Tibial artery (tissue), 4 donors: ENCODE measurements around the gene SHISAL1.

Source experiments
- DNase-seq, 2 donors: peaks; one replicate each; pipeline ENCODE4 v3.0.0-alpha.2; 2019
- H3K27ac ChIP-seq, 2 donors: fragments of 200-600 bp; sonication (generic) in 1 of 2; 1 replicate in 1 of 2; 2 replicates in 1 of 2; pipeline ENCODE4 v1.5.1; 2018 to 2019; ENCODE audit warnings: mild to moderate bottlenecking in 1 of 2
- H3K27me3 ChIP-seq, 2 donors: fragments of 200-600 bp; sonication (generic) in 1 of 2; one replicate each; pipeline versions ENCODE4 v1.5.1 to v1.6.0; 2016 to 2019
- H3K36me3 ChIP-seq, 3 donors: fragments of 200-600 bp; sonication (generic) in 2 of 3; one replicate each; pipeline ENCODE4 v1.5.1; 2016 to 2019; ENCODE audit warnings: mild to moderate bottlenecking in 2 of 3
- H3K4me1 ChIP-seq, 4 donors: fragments of 200-600 bp; sonication (generic) in 2 of 4; 1 replicate in 3 of 4; 2 replicates in 1 of 4; pipeline ENCODE4 v1.5.1; 2016 to 2019
- H3K4me3 ChIP-seq, 2 donors: fragments of 200-600 bp; sonication (generic) in 1 of 2; 1 replicate in 1 of 2; 2 replicates in 1 of 2; pipeline ENCODE4 v1.5.1; 2018 to 2019; ENCODE audit warnings: mild to moderate bottlenecking in 2 of 2
- H3K9me3 ChIP-seq, 3 donors: fragments of 200-600 bp; sonication (generic) in 1 of 3; one replicate each; pipeline ENCODE4 v1.5.1; 2016 to 2019
- CTCF ChIP-seq, 2 experiments: fragments of 200-600 bp in 1 of 2; fragments of 450-650 bp in 1 of 2; IDR thresholded peaks; one replicate each; pipeline ENCODE4 v1.5.1; 2017 to 2019; ENCODE audit warnings: antibody characterized with exemption in 2 of 2, mild to moderate bottlenecking in 1 of 2, moderate library complexity in 1 of 2
- intact Hi-C: fragments of 100-400 bp; cut with DNase I; formaldehyde crosslinking; loops from one replicate; pipeline ENCODE4 v1.15.0; 2023; ENCODE audit warnings: low total_unique reads

SHISAL1 gene

GRCh38 chr22:44353041-44353440 is 40.3 kb upstream of the SHISAL1 start:
- Histone ChIP-seq H3K4me3 (no peak overlapping the region), H3K9me3 (no peaks in the 10 kb centered on the region), H3K36me3 (no peaks in the 10 kb centered on the region), H3K27ac (no peak overlapping the region), H3K4me1 (peaks cover 0 to 17% (median 13%) of the 10 kb centered on the region in 4 donors), H3K27me3 (peaks cover 0 to 52% of the 10 kb centered on the region in 2 donors)
- DNase-seq: no peak
- no peak for TF ChIP-seq CTCF (IDR thresholded peaks at IDR 0.05)
- intact Hi-C loops: no loop called here

- intact Hi-C loops: no loop called here
- H3K36me3 ChIP-seq: no peaks in the 10 kb centered on the region
- no peaks in the 10 kb centered on the region for H3K9me3 ChIP-seq
- no peak overlapping the region for H3K4me3 ChIP-seq
- H3K27me3 ChIP-seq: peaks cover 0 to 52% of the 10 kb centered on the region in 2 donors
- TF ChIP-seq CTCF (IDR thresholded peaks at IDR 0.05): no peak
- H3K4me1 ChIP-seq: peaks cover 0 to 12% (median 8%) of the 10 kb centered on the region in 4 donors
- no peak overlapping the region for H3K27ac ChIP-seq
- DNase-seq: no peak
These were observed 39.8 kb upstream of the SHISAL1 start for GRCh38 chr22:44352378-44353035.

- H3K9me3 ChIP-seq: no peaks in the 10 kb centered on the region
- H3K36me3 ChIP-seq: no peaks in the 10 kb centered on the region
- no peak for DNase-seq
- intact Hi-C loops: no loop called here
- no peak overlapping the region for H3K4me3 ChIP-seq
- peaks cover 0 to 7% (median 5%) of the 10 kb centered on the region in 4 donors for H3K4me1 ChIP-seq
- no peak overlapping the region for H3K27ac ChIP-seq
- H3K27me3 ChIP-seq: peaks cover 0 to 54% of the 10 kb centered on the region in 2 donors
- TF ChIP-seq CTCF (IDR thresholded peaks at IDR 0.05): no peak
These were observed 39.1 kb upstream of the SHISAL1 start for GRCh38 chr22:44351685-44352377.

GRCh38 chr22:44351037-44351436 is 38.3 kb upstream of the SHISAL1 start:
- no peaks in the 10 kb centered on the region for H3K9me3 ChIP-seq
- no peak overlapping the region for H3K27ac ChIP-seq
- no peak for DNase-seq
- intact Hi-C loops: no loop called here
- peaks cover 0 to 7% (median 5%) of the 10 kb centered on the region in 4 donors for H3K4me1 ChIP-seq
- no peak for TF ChIP-seq CTCF (IDR thresholded peaks at IDR 0.05)
- no peaks in the 10 kb centered on the region for H3K36me3 ChIP-seq
- H3K27me3 ChIP-seq: peaks cover 0 to 54% of the 10 kb centered on the region in 2 donors
- no peak overlapping the region for H3K4me3 ChIP-seq

- Histone ChIP-seq H3K9me3 (no peaks in the 10 kb centered on the region), H3K4me1 (peaks cover 0 to 7% (median 5%) of the 10 kb centered on the region in 4 donors), H3K36me3 (no peaks in the 10 kb centered on the region), H3K27me3 (peaks cover 0 to 54% of the 10 kb centered on the region in 2 donors), H3K4me3 (no peak overlapping the region), H3K27ac (no peak overlapping the region)
- no peak for DNase-seq
- intact Hi-C loops: no loop called here
- no peak for TF ChIP-seq CTCF (IDR thresholded peaks at IDR 0.05)
These were observed 36.8 kb upstream of the SHISAL1 start for GRCh38 chr22:44349594-44349993.
